Measurements from ENCODE around the gene MEF2B.
"Not testable (repeated sequence)": the region's sequence is repeated elsewhere in the genome, so short reads cannot be mapped to it uniquely, and the experiment has no call there.

MEF2B gene

DNA sequence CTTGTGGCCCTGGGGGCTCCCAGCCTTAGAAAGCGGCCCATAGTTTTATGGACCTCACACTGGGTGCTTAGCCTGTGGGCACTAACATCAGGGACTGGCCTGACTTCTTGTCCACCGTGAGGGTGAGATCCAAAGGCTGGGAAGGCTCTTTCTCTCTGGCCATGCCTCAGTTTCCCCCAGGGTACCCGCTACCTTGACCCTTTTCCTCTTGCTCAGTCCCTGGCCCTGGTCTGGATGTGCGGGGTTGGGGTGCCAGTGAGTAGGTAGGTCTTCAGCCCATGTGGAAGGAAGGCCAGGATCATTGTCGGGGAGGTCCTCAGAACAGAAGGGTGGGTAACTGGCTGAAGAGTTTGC is 30.2 kb downstream of the MEF2B start:
- CTCF ChIA-PET = interaction anchor here (1.2 to 1.4 kb wide), 2 partner anchors 32 to 85 kb away, joined by 3 to 7 read pairs; no protein-coding TSS in a partner anchor
- Mint-ChIP-seq H3K27me3 (peaks cover 26% of the 10 kb centered on the region), H3K27ac (no peak overlapping the region), H3K4me3 (no peak overlapping the region), H3K9me3 (no peaks in the 10 kb centered on the region), H3K4me1 (peaks cover 32% of the 10 kb centered on the region), H3K36me3 (no peaks in the 10 kb centered on the region)
- no peak for DNase-seq

DNA sequence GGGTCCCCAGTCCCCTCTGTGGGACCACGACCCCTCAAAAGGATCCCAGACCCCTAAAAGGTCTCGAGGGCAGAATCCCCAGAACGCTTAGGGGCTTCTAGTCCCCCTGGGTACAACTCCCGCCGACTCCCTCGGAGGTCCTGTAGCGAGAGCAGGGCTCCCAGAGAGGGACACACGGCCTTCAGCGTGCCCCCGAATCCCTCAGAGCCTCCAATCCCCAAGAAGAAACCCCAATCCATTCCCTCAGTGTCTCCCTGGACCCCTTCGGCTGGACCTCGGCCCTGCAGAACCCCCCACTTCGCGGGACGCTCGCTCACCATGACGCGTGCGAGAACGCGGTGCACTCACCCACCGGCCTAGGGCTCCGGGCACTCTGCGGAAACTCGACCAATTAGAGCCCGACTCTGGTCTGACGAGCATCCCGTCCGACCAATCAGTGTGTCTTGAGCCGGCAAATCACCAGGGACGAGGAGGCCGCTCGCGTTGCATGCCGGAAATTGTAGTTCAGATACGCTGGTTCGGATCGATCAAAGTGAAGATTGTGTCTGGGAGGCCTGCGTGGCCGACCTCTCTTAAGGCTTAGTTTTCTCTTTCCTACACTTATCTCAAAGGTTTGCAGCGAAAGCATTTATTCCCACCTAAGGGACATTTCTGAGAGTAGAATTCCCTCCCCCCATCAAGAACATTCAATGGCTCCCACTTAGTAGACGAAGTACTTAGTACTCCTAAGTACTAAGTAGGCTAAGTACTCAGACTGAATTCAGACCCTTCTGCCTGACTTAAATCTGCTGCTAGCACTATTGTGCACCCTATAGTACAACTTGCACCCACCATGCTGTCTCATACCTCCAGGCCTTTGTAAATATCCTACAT is 31.7 kb downstream of the MEF2B start, which contains the start of gene TMEM161A:
Gene TMEM161A (minus strand): TSS at position 370 of the 873 bp plus-strand sequence. CDS start 50 bp downstream, at position 320.
- Mint-ChIP-seq H3K27me3 (peaks cover 26% of the 10 kb centered on the region), H3K36me3 (peaks cover 3% of the 10 kb centered on the region), H3K27ac (peak within 1 kb of the TSS; percentile 86), H3K4me3 (peak within 1 kb of the TSS; percentile 92), H3K4me1 (peaks cover 35% of the 10 kb centered on the region), H3K9me3 (peaks cover 3% of the 10 kb centered on the region)
- CTCF ChIA-PET = interaction anchor here (1.0 to 1.2 kb wide), 2 partner anchors 84 to 143 kb away, joined by 3 read pairs; no protein-coding TSS in a partner anchor
- DNase-seq = peak; percentile 98

DNA sequence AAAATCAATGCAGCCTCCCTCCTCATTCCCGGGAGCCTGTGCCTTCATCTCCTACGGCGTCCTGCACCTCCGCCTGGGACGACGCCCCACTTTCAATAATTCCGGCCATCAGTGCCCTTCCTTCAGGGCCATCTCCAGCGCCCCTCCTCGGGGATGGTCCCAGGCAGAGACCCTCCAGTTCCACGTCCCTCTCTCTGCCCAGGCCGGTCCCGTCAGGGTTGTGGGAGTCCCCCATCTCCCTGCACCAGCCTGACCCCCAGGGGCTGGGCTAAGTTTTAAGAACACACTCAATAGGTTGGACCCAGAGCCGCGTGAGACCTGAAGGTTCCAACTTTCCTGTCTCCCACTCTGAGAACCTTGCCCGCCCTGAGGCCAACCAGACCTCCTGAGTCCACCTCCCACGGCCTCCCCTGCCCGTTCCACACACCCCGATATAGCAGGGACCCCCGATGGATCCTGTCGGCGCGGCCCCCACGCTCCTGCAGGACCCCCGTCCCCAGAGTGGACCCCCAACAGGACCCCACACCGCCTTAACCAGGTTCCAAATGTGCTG is 32.4 kb downstream of the MEF2B start:
- DNase-seq = no peak
- H3K4me1 Mint-ChIP-seq = peaks cover 35% of the 10 kb centered on the region
- peak overlapping the region; percentile 92 for H3K4me3 Mint-ChIP-seq
- H3K27me3 Mint-ChIP-seq = peaks cover 26% of the 10 kb centered on the region
- peaks cover 3% of the 10 kb centered on the region for H3K36me3 Mint-ChIP-seq
- peak overlapping the region; percentile 86 for H3K27ac Mint-ChIP-seq
- CTCF ChIA-PET = no interaction called here
- peaks cover 3% of the 10 kb centered on the region for H3K9me3 Mint-ChIP-seq

DNA sequence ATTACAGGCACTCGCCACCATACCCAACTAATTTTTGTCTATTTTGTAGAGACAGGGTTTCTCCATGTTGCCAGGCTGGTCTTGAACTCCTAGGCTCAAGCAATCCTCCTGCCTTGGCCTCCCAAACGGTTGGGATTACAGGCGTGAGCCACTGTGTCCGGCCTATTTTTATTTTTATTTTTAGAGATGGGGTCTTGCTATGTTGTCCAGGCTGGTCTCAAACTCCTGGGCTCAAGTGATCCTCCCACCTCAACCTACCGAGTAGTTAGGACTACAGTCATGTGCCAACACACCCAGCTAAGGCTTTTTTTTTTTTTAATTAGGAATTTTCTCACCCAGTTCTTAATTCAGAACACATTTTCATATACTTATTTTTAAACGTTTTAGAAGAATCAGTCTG is 34.4 kb downstream of the MEF2B start:
- H3K27ac Mint-ChIP-seq, H3K4me3 Mint-ChIP-seq, DNase-seq, H3K36me3 Mint-ChIP-seq: not testable (repeated sequence)
- CTCF ChIA-PET = interaction anchor here (1.0 to 1.7 kb wide), 3 partner anchors 20 to 97 kb away, joined by 3 to 4 read pairs (median 3); no protein-coding TSS in a partner anchor
- Mint-ChIP-seq H3K27me3 (peaks cover 23% of the 10 kb centered on the region), H3K9me3 (peaks cover 11% of the 10 kb centered on the region), H3K4me1 (peaks cover 35% of the 10 kb centered on the region)

DNA sequence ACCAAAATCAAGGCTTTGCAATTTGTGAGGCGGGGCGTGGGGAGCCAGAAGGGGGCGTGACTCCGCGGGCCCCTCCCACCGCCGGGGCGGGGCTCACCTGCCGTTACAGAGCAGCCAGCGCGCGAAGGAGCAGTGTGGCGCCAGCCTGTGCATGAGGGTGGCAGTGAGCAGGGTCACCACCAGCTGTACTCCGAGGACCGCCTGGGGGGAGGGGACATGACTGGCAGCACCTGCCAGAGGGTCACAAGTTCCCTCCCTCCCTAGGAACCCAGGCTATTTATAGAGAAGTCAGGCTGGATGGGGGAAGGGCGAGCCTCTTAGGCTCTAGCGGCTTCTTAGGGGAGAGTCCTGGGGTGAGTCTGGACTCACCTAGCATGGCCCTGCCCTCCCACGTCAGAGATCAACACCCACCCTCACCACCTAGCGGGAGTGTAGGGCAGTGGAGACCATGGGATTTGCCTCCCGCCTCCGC is 35.3 kb downstream of the MEF2B start:
- peaks cover 17% of the 10 kb centered on the region for H3K27me3 Mint-ChIP-seq
- peaks cover 11% of the 10 kb centered on the region for H3K9me3 Mint-ChIP-seq
- peaks cover 35% of the 10 kb centered on the region for H3K4me1 Mint-ChIP-seq
- CTCF ChIA-PET = interaction anchor here (1.7 to 2.2 kb wide), 2 partner anchors 11 to 24 kb away, joined by 4 to 5 read pairs; no protein-coding TSS in a partner anchor
- no peak overlapping the region for H3K27ac Mint-ChIP-seq
- peaks cover 7% of the 10 kb centered on the region for H3K36me3 Mint-ChIP-seq
- H3K4me3 Mint-ChIP-seq = no peak overlapping the region
- DNase-seq = peak; percentile 51

DNA sequence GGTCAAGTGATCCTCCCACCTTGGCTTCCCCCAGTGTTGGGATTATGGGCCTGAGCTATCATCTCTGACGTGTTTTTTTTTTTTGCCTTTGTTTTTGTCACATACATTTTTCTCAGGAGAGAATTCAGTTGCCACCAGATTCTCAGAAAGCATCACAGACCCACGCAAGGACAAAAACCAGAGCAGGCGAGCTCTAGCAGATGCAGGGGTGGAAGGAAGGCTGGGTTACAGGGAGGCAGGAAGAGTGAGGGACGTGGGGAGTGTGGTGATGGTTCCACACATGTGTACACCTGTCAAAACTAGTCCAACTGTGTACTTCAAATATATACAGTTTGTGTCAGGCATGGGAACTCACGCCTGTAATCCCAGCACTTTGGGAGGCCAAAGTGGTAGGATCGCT is 36.1 kb downstream of the MEF2B start:
- Mint-ChIP-seq H3K4me3 (no peak overlapping the region), H3K4me1 (peaks cover 29% of the 10 kb centered on the region), H3K27me3 (peaks cover 16% of the 10 kb centered on the region), H3K27ac (peak overlapping the region; percentile 70), H3K9me3 (peaks cover 11% of the 10 kb centered on the region), H3K36me3 (peaks cover 7% of the 10 kb centered on the region)
- CTCF ChIA-PET = interaction anchor here (1.7 to 2.2 kb wide), 2 partner anchors 12 to 24 kb away, joined by 4 to 5 read pairs; no protein-coding TSS in a partner anchor
- no peak for DNase-seq

DNA sequence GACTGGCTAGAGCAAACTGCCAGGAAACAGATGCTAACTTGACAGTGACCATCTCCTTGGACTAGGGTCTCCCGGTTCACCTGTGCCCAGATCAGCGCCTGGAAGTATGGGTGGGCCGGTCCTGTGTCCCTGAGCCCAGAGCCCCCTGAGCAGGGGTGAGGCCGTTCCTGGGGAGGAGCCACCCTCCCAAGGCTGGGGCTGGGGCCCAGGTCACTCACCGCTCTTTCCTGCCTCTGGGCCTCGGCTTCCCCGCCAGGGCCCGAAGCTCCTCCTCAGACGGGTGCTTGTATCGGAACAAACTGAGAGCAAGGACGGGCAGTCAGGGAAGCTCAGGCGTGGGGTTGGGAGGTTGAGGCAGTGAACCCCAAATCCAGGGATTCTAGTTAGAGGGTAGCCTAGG is 37.2 kb downstream of the MEF2B start:
- CTCF ChIA-PET = interaction anchor here (1.1 to 2.2 kb wide), 2 partner anchors 9 to 13 kb away, joined by 3 to 5 read pairs; no protein-coding TSS in a partner anchor

DNA sequence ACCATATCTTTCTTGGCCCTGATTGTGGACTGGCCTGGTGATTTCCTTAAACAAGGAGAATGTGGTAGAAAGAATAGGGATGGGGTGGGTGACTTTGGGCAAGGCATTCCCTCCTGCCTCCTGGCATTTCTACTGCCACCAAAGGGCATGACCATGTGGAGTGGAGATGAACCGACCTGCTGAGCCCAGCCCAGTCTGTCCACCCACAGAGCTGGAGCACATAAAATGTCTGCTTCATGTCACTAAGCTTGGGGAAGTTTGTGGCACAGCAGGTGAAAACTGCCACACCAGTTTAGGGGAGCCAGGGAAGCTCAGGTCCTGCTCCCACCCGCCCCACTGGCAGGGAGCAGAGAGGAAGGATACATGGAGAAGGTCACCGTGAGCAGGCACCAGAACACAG is 38.1 kb downstream of the MEF2B start:
- CTCF ChIA-PET = interaction anchor here (0.6 to 1.1 kb wide), 2 partner anchors 9 to 36 kb away, joined by 3 read pairs; no protein-coding TSS in a partner anchor
- no peak overlapping the region for H3K27ac Mint-ChIP-seq
- no peak overlapping the region for H3K4me3 Mint-ChIP-seq
- H3K4me1 Mint-ChIP-seq = peaks cover 11% of the 10 kb centered on the region
- H3K36me3 Mint-ChIP-seq = peaks cover 9% of the 10 kb centered on the region
- DNase-seq = no peak
- H3K27me3 Mint-ChIP-seq = peaks cover 1% of the 10 kb centered on the region
- peaks cover 11% of the 10 kb centered on the region for H3K9me3 Mint-ChIP-seq

More for the DNA sequence above, 37.2 kb downstream of the MEF2B start:
- Mint-ChIP-seq H3K27me3 (peaks cover 11% of the 10 kb centered on the region), H3K27ac (no peak overlapping the region), H3K9me3 (peaks cover 11% of the 10 kb centered on the region), H3K4me3 (no peak overlapping the region), H3K4me1 (peaks cover 19% of the 10 kb centered on the region), H3K36me3 (peaks cover 7% of the 10 kb centered on the region)
- no peak for DNase-seq

DNA sequence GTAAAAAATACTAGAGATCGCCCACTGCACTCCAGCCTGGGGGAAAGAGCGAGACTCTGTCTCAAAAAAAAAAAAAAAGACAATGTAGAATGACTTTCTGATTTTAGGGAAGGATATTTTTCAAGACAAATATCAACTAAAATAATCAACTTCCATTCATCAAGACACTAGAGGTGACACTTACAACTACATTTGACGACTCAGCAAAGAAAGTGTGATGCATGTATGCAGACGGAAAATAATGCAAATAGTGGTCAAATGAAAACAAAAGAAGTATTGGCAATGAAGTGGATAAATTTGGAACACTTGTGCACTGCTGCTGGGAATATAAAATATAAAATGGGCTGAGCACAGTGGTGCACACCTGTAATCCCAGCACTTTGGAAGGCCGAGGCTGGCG is 44.0 kb downstream of the MEF2B start:
- H3K9me3 Mint-ChIP-seq = peaks cover 8% of the 10 kb centered on the region
- H3K4me1 Mint-ChIP-seq = peaks cover 2% of the 10 kb centered on the region
- H3K4me3 Mint-ChIP-seq = no peak overlapping the region
- DNase-seq = no peak
- no peaks in the 10 kb centered on the region for H3K27me3 Mint-ChIP-seq
- no peak overlapping the region for H3K27ac Mint-ChIP-seq
- H3K36me3 Mint-ChIP-seq = peaks cover 11% of the 10 kb centered on the region
- CTCF ChIA-PET = no interaction called here

DNA sequence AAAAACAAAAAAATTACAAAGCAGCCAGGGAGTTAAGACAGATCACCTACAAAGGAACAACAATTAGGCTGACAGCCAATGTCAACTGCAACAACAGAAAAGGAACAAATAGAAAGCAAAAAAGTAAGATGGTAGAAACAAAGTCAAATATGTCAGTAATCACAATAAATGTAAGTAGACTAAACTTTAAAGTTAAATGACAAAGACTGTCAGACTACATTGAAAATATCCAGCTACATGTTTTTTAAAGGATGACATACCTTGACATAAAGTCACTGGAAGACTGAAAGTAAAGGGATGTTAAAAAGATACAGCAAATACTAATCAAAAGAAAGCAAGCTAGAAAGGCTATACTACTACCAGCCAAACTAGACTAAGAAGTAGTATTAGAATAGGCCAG is 46.7 kb downstream of the MEF2B start:
- Mint-ChIP-seq H3K4me1 (peaks cover 2% of the 10 kb centered on the region), H3K27me3 (no peaks in the 10 kb centered on the region), H3K4me3 (no peak overlapping the region), H3K36me3 (peaks cover 14% of the 10 kb centered on the region), H3K9me3 (peaks cover 8% of the 10 kb centered on the region), H3K27ac (no peak overlapping the region)
- no peak for DNase-seq
- CTCF ChIA-PET = interaction anchor here (1.1 kb wide), 1 partner anchor 23 kb away, joined by 4 read pairs; no protein-coding TSS in a partner anchor

DNA sequence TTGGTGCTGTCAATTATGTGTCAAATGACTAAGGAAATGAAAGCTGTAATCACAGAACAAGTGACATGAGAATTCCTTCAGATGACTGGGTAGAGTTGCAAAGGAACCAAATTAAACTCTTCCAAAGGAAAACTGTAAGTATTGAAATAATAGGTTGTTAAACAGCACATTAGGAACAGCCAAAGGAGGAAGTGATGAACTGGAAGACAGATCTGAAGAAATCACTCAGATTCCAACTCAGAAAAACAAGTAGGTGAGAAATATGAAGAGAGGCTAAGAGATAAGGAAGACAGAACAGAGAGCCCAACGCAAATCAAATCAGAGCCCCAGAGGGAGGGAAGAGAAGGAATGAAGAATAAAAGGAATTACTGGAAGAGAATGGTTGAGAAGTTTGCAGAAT is 47.2 kb downstream of the MEF2B start:
- DNase-seq = no peak
- no peak overlapping the region for H3K4me3 Mint-ChIP-seq
- H3K27me3 Mint-ChIP-seq = no peaks in the 10 kb centered on the region
- no peak overlapping the region for H3K27ac Mint-ChIP-seq
- peaks cover 8% of the 10 kb centered on the region for H3K9me3 Mint-ChIP-seq
- H3K4me1 Mint-ChIP-seq = peaks cover 1% of the 10 kb centered on the region
- H3K36me3 Mint-ChIP-seq = peaks cover 14% of the 10 kb centered on the region
- CTCF ChIA-PET = no interaction called here

DNA sequence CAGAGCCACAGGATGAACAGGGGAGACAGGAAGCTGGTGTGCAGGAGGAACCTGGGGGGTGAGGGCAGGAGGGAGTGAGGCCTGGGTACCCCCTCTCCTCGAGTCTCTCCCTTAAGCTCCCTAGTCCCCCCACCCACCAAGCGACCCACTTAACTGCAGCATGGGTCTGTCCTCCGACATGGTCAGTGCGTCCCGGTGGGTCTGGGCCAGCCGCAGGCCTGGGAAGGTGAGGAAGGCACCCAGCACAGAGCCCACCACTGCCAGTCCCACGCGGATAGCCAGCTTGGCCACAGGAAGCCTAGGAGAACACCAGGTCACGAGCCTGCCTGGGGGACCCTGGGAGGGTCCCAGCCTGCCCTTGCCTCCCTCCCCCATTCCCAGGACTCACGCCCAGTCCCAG is 48.7 kb downstream of the MEF2B start:
- no peak overlapping the region for H3K27ac Mint-ChIP-seq
- peaks cover 12% of the 10 kb centered on the region for H3K36me3 Mint-ChIP-seq
- CTCF ChIA-PET = no interaction called here
- no peak overlapping the region for H3K4me3 Mint-ChIP-seq
- H3K9me3 Mint-ChIP-seq = peaks cover 8% of the 10 kb centered on the region
- no peaks in the 10 kb centered on the region for H3K27me3 Mint-ChIP-seq
- DNase-seq = no peak
- H3K4me1 Mint-ChIP-seq = no peaks in the 10 kb centered on the region

DNA sequence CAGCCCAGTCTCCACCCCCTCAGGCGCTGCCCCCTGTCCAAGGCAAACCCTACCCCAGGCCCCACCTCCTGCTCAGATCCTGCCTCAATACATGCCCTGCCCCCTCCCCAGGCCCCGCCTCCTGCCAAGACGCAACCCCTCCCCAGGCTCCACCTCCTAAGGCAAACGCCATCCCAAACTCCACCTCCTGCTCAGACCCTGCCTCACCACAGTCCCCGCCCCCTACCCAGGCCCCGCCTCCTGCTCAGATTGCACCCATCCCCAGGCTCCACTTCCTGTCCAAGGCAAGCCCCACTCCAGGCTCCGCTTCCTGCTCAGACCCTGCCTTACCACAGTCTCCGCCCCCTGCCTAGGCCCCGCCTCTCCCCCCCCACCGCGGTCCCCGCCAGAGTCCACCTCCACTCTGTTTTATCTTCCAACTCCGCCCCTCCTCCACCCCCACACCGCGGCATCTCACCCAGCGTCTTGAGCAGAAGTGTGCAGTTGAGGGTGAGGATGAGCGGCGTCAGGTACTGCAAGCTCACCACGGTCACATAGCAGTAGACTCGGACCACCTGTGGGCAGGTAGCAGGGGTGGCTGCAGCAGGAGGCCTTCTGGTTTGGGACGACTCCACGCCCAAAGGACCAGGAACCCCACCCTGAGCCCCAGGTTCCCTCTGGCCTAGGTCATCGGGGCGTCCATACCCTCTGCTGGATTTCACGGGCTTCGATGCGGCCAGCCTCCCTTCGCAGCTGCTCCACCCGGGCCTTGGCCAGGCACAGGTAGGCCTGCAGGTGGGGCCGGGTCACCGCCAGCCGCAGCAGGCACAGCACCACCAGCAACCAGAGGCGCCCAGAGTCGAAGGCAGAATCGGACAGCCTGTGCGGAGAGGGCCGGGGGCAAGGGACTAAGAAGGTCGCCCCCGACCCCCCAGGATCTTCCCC is 49.5 kb downstream of the MEF2B start:
- H3K36me3 Mint-ChIP-seq = peaks cover 12% of the 10 kb centered on the region
- no peak overlapping the region for H3K27ac Mint-ChIP-seq
- DNase-seq = peak; percentile 53
- H3K27me3 Mint-ChIP-seq = no peaks in the 10 kb centered on the region
- no peak overlapping the region for H3K4me3 Mint-ChIP-seq
- peaks cover 8% of the 10 kb centered on the region for H3K9me3 Mint-ChIP-seq
- no peaks in the 10 kb centered on the region for H3K4me1 Mint-ChIP-seq
- CTCF ChIA-PET = no interaction called here

Measured in activated naive CD4-positive, alpha-beta T cell treated with anti-CD3 and anti-CD28 coated beads, Interleukin-2, amount 10 ng/mL, durations not matched to agents 7 days and 5 days (primary cell).